Aorta (tissue), 5 donors: Measurements from ENCODE around the gene SMIM28. TPM values are rescaled to one million over a fixed set of nuclear protein-coding genes. Genes with fewer than 3 reads are reported as not detected.

Source experiments
- ATAC-seq: fragments of 200-7000 bp; cut with Tn5 transposase; one replicate; pipeline ENCODE4 v1.9.1; 2022; ENCODE audit warnings: moderate library complexity; ENCODE audit not compliant: low FRiP score
- DNase-seq, 2 donors: peaks; one replicate each; pipeline ENCODE4 v3.0.0-alpha.2; 2020
- H3K27ac ChIP-seq, 2 donors: one replicate each; pipeline ENCODE4 v1.5.1; 2013; ENCODE audit warnings: low read length in 2 of 2, mild to moderate bottlenecking in 2 of 2, moderate library complexity in 2 of 2, control low read depth in 1 of 2, inconsistent platforms in 1 of 2, low read depth in 1 of 2
- H3K27me3 ChIP-seq, 2 donors: one replicate each; pipeline ENCODE4 v1.6.1; 2013; ENCODE audit warnings: control low read depth in 1 of 2, low read length in 1 of 2, mild to moderate bottlenecking in 1 of 2, moderate library complexity in 1 of 2; ENCODE audit not compliant: insufficient read depth in 2 of 2, control insufficient read depth in 1 of 2
- H3K36me3 ChIP-seq, 2 donors: one replicate each; pipeline ENCODE4 v1.6.1; 2013; ENCODE audit warnings: control low read depth in 1 of 2, low read length in 1 of 2, mild to moderate bottlenecking in 1 of 2; ENCODE audit not compliant: insufficient read depth in 2 of 2, control insufficient read depth in 1 of 2
- H3K4me1 ChIP-seq, 2 donors: one replicate each; pipeline ENCODE4 v1.6.1; 2013; ENCODE audit warnings: low read length in 2 of 2, control low read depth in 1 of 2, mild to moderate bottlenecking in 1 of 2, moderate library complexity in 1 of 2; ENCODE audit not compliant: insufficient read depth in 2 of 2, control insufficient read depth in 1 of 2
- H3K4me3 ChIP-seq, 2 donors: one replicate each; pipeline ENCODE4 v1.5.1; 2013; ENCODE audit warnings: low read length in 2 of 2, control low read depth in 1 of 2, mild to moderate bottlenecking in 1 of 2
- H3K9me3 ChIP-seq: one replicate; pipeline ENCODE4 v1.6.1; 2013; ENCODE audit warnings: mild to moderate bottlenecking, low read length; ENCODE audit not compliant: control insufficient read depth
- WGBS, 2 donors: extraction: QIAGEN DNeasy Blood & Tissue Kit; methylation state at CpG; one replicate each; pipeline ENCODE4 v1.1.7; 2013; 5-methylcytosine and 5-hydroxymethylcytosine counted together
- intact Hi-C, 2 donors: fragments of 100-400 bp; cut with DNase I; formaldehyde crosslinking; loops; one replicate each; pipeline versions ENCODE4 v1.14.2 to v1.15.0; 2022
- polyA plus RNA-seq, 2 donors: library from polyadenylated mRNA; stranded (reverse); fragments of 200-250 nt; gene quantifications; one replicate each; pipeline ENCODE4 v1.2.3, GENCODE V29; 2013
- total RNA-seq, 2 donors: library from RNA; stranded (reverse); fragmentation: NEBNext Ultra II Directional; extraction: Animal tissue kit (Norgen Biotek cat#: 25700); gene quantifications; one replicate each; pipeline ENCODE4 v1.2.1, GENCODE V29; 2021
- donor health status: healthy with polysubstance abuse.
- donor health status: Bipolar disorder and iron deficiency.
- donor health status: DM: no; HTN: no; CAD: no.
- donor health status: DM: no; HTN: no; CAD: no.
- donor health status: DM: yes; HTN: yes; CAD: no.

SMIM28 gene
- total and polyA plus RNA-seq, 4 donors, result not detected

GRCh38 chr6:138370631-138371451 lies 6.9 kb upstream of the SMIM28 start:
- Histone ChIP-seq H3K4me3 (no peak overlapping the region), H3K27me3 (no peaks in the 10 kb centered on the region), H3K27ac (no peak overlapping the region), H3K36me3 (no peaks in the 10 kb centered on the region), H3K4me1 (no peaks in the 10 kb centered on the region), H3K9me3 (no peaks in the 10 kb centered on the region)
- ATAC-seq, result no peak
- intact Hi-C loops, result no loop called here
- 69 to 71% methylated on average over 9 of the region's 9 CpGs for WGBS, 2 donors
- DNase-seq, result no peak

GRCh38 chr6:138371452-138371711 lies 6.3 kb upstream of the SMIM28 start:
- no peak overlapping the region for H3K27ac ChIP-seq
- no peaks in the 10 kb centered on the region for H3K4me1 ChIP-seq
- H3K36me3 ChIP-seq, result no peaks in the 10 kb centered on the region
- H3K27me3 ChIP-seq, result no peaks in the 10 kb centered on the region
- intact Hi-C loops, result no loop called here
- no peak overlapping the region for H3K4me3 ChIP-seq
- H3K9me3 ChIP-seq, result no peaks in the 10 kb centered on the region
- no peak for DNase-seq
- ATAC-seq, result no peak
- WGBS, 2 donors, result 42 to 46% methylated on average over 3 of the region's 3 CpGs

- DNase-seq (no peak), ATAC-seq (no peak)
- Histone ChIP-seq H3K4me3 (no peak overlapping the region), H3K9me3 (no peaks in the 10 kb centered on the region), H3K4me1 (no peaks in the 10 kb centered on the region), H3K27me3 (no peaks in the 10 kb centered on the region), H3K27ac (no peak overlapping the region), H3K36me3 (no peaks in the 10 kb centered on the region)
- 11 to 17% methylated on average over 3 of the region's 3 CpGs for WGBS, 2 donors
- intact Hi-C loops, result no loop called here
Measured at GRCh38 chr6:138371720-138372119, 6.0 kb upstream of the SMIM28 start.

GRCh38 chr6:138372711-138373463 lies 4.8 kb upstream of the SMIM28 start:
- Histone ChIP-seq H3K9me3 (no peaks in the 10 kb centered on the region), H3K27ac (no peak overlapping the region), H3K4me1 (no peaks in the 10 kb centered on the region), H3K27me3 (no peaks in the 10 kb centered on the region), H3K4me3 (no peak overlapping the region), H3K36me3 (no peaks in the 10 kb centered on the region)
- DNase-seq, result no peak
- intact Hi-C loops, result no loop called here
- no peak for ATAC-seq

GRCh38 chr6:138374230-138374629 lies 3.5 kb upstream of the SMIM28 start:
- no peaks in the 10 kb centered on the region for H3K9me3 ChIP-seq
- no peak overlapping the region for H3K4me3 ChIP-seq
- no peaks in the 10 kb centered on the region for H3K4me1 ChIP-seq
- intact Hi-C loops, result no loop called here
- no peaks in the 10 kb centered on the region for H3K36me3 ChIP-seq
- ATAC-seq (no peak), DNase-seq (no peak)
- H3K27me3 ChIP-seq, result no peaks in the 10 kb centered on the region
- no peak overlapping the region for H3K27ac ChIP-seq

GRCh38 chr6:138374815-138375214 lies 2.9 kb upstream of the SMIM28 start:
- 83 to 86% methylated on average over 2 of the region's 2 CpGs for WGBS, 2 donors
- no peaks in the 10 kb centered on the region for H3K9me3 ChIP-seq
- no peaks in the 10 kb centered on the region for H3K4me1 ChIP-seq
- no peak for DNase-seq
- intact Hi-C loops, result no loop called here
- H3K36me3 ChIP-seq, result no peaks in the 10 kb centered on the region
- H3K27ac ChIP-seq, result no peak overlapping the region
- H3K27me3 ChIP-seq, result no peaks in the 10 kb centered on the region
- no peak overlapping the region for H3K4me3 ChIP-seq
- ATAC-seq, result no peak

GRCh38 chr6:138377042-138377441 lies 663 bp upstream of the SMIM28 start:
- no peak for ATAC-seq
- H3K4me1 ChIP-seq, result no peaks in the 10 kb centered on the region
- H3K27me3 ChIP-seq, result no peaks in the 10 kb centered on the region
- H3K4me3 ChIP-seq, result no peak overlapping the region
- H3K9me3 ChIP-seq, result no peaks in the 10 kb centered on the region
- no peak overlapping the region for H3K27ac ChIP-seq
- no peak for DNase-seq
- intact Hi-C loops, result no loop called here
- no peaks in the 10 kb centered on the region for H3K36me3 ChIP-seq

- H3K27ac ChIP-seq, result no peak overlapping the region
- H3K4me1 ChIP-seq, result no peaks in the 10 kb centered on the region
- H3K9me3 ChIP-seq, result no peaks in the 10 kb centered on the region
- no peaks in the 10 kb centered on the region for H3K36me3 ChIP-seq
- H3K4me3 ChIP-seq, result no peak overlapping the region
- ATAC-seq (no peak), DNase-seq (no peak)
- H3K27me3 ChIP-seq, result no peaks in the 10 kb centered on the region
- intact Hi-C loops, result no loop called here
- 50 to 58% methylated on average over 4 of the region's 4 CpGs for WGBS, 2 donors
Measured at GRCh38 chr6:138378463-138378862, 758 bp downstream of the SMIM28 start.
